Right lung (tissue), 5 donors: ENCODE data around the gene DAB1. TPM values are rescaled to one million over a fixed set of nuclear protein-coding genes. Genes with fewer than 3 reads are reported as not detected.

Source experiments
- DNase-seq, 2 donors: peaks; one replicate each; pipeline ENCODE4 v3.0.0-alpha.2; 2013
- polyA plus RNA-seq, 5 donors: library from polyadenylated mRNA; unstranded; fragments of 120-200 nt; gene quantifications; one replicate each; pipeline versions ENCODE4 v1.2.1 to v1.2.3, GENCODE V29; 2013; ENCODE audit warnings: inconsistent platforms in 1 of 5, low replicate concordance in 1 of 5; ENCODE audit not compliant: insufficient read length in 5 of 5, insufficient read depth in 1 of 5

Gene DAB1
- polyA plus RNA-seq, 5 donors = 0.72 to 1.5 (median 0.87) TPM

- DNase-seq = no peak
Measured at GRCh38 chr1:56978819-56979218, 445.0 kb downstream of the DAB1 start.

- no peak for DNase-seq
Measured at GRCh38 chr1:56977910-56978309, 445.9 kb downstream of the DAB1 start.

- DNase-seq = no peak
Measured at GRCh38 chr1:56975446-56975845, 448.4 kb downstream of the DAB1 start.

- DNase-seq = no peak
Measured at GRCh38 chr1:56973923-56974742, 449.7 kb downstream of the DAB1 start.

- no peak for DNase-seq
Measured at GRCh38 chr1:56972976-56973375, 450.9 kb downstream of the DAB1 start.

- no peak for DNase-seq
Measured at GRCh38 chr1:56970280-56970679, 453.6 kb downstream of the DAB1 start.

- no peak for DNase-seq
Measured at GRCh38 chr1:56968878-56969495, 454.9 kb downstream of the DAB1 start.

- DNase-seq = no peak
Measured at GRCh38 chr1:56967900-56968832, 455.7 kb downstream of the DAB1 start.

GRCh38 chr1:56967355-56967754 is 456.5 kb downstream of the DAB1 start:
- DNase-seq = no peak

GRCh38 chr1:56966698-56966999 is 457.2 kb downstream of the DAB1 start:
- DNase-seq = no peak

GRCh38 chr1:56965916-56966697 is 457.8 kb downstream of the DAB1 start, which contains the start of gene C8B:
TSS of gene C8B (minus strand) at chr1:56966015. CDS start at chr1:56965948, 67 bp downstream.
- no peak for DNase-seq

- no peak for DNase-seq
Measured at GRCh38 chr1:56965191-56965590, 458.7 kb downstream of the DAB1 start.

- DNase-seq = no peak
Measured at GRCh38 chr1:56964349-56965017, 459.4 kb downstream of the DAB1 start.

GRCh38 chr1:56963667-56964066 is 460.2 kb downstream of the DAB1 start:
- no peak for DNase-seq

GRCh38 chr1:56961426-56961825 is 462.4 kb downstream of the DAB1 start:
- peak in 1 of 2 donors; percentile 4 for DNase-seq

- no peak for DNase-seq
Measured at GRCh38 chr1:56958526-56958925, 465.3 kb downstream of the DAB1 start.

GRCh38 chr1:56957931-56958330 is 465.9 kb downstream of the DAB1 start:
- DNase-seq = no peak

- DNase-seq = no peak
Measured at GRCh38 chr1:56954664-56955063, 469.2 kb downstream of the DAB1 start.

GRCh38 chr1:56953386-56953785 is 470.5 kb downstream of the DAB1 start:
- no peak for DNase-seq

GRCh38 chr1:56952501-56952900 is 471.4 kb downstream of the DAB1 start:
- DNase-seq = no peak
